Kidney epithelial cell (primary cell): Measurements from ENCODE around the gene MAGEL2. TPM values are rescaled to one million over a fixed set of nuclear protein-coding genes. Genes with fewer than 3 reads are reported as not detected.

ENCODE experiments used
- DNase-seq: peaks from one replicate; pipeline ENCODE4 v3.0.0-alpha.2; 2010; ENCODE audit warnings: low read depth
- H3K27me3 ChIP-seq: 2 replicates; pipeline ENCODE4 v1.6.0; 2011; ENCODE audit warnings: low read length; ENCODE audit not compliant: control insufficient read depth, insufficient read depth
- H3K36me3 ChIP-seq: 2 replicates; pipeline ENCODE4 v1.5.1; 2011; ENCODE audit warnings: low read length; ENCODE audit not compliant: control insufficient read depth, insufficient read depth
- H3K4me3 ChIP-seq: 2 replicates; pipeline ENCODE4 v1.5.1; 2011; ENCODE audit warnings: low read depth, mild to moderate bottlenecking, control low read depth, low read length
- CTCF ChIP-seq: IDR thresholded peaks from 2 replicates; pipeline ENCODE4 v1.5.1; 2011; ENCODE audit warnings: mild to moderate bottlenecking, moderate library complexity, low read length, control low read depth, inconsistent platforms; ENCODE audit not compliant: insufficient read depth, poor library complexity, severe bottlenecking
- total RNA-seq: library from RNA; depleted of rRNA; stranded (reverse); fragments of >200 nt; gene quantifications from 2 replicates; pipeline ENCODE4 v1.2.3, GENCODE V29; 2015

MAGEL2 gene
- 0.88 and 1.4 TPM in 2 replicates for total RNA-seq

DNA sequence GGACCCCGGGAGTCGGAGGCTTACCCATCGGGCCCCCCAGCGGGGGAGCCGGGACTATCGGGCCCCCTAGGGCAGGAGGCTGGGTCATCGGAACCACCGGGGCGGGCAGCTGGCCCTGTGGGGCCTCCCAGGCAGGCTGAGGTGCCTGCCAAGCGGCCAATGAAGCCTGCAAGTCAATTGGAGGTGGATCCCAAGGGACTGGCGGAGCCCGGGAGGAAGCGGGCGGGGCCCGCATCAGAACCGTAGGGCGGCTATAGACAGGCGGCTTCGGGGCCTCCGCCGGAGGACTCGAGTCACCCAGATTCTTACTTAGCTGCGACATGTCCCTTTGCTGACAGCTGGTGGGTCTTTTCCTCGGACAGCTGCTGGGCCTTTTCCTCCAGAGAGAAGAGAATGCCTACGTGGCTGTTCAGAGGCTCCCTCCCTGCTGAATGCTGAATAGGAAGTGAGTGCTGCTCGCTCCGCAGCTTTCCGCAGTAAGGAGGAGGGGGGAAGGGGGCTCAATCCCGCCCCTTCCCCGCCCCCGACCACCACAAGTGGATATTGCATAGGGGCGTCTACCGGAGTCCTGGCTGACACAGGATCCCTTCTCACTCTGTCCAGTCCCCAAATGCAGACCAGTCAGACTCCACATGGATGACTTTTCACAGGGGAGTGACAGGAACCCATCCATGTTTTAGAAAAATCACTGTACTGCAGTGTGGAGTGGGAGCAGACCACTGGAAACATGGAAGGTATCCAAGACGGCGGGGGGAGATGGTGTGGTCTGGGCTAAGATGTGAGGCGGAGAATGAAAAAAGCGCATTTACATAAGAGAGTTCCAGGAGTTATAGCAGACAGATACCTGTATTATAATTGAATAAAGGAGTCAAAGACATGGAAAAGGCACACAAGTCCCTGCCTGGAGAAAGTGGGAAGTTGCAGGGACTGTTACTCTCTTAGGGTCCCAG lies at the start of gene MAGEL2:
MAGEL2 (minus strand) TSS at position 447 of the 950 bp plus-strand sequence; CDS start at position 322, 125 bp downstream.
- peaks cover 11% of the 10 kb centered on the region for H3K27me3 ChIP-seq
- H3K4me3 ChIP-seq, result peak within 1 kb of the TSS; percentile 6
- no peaks in the 10 kb centered on the region for H3K36me3 ChIP-seq
- no peak for TF ChIP-seq CTCF
- no peak for DNase-seq

DNA sequence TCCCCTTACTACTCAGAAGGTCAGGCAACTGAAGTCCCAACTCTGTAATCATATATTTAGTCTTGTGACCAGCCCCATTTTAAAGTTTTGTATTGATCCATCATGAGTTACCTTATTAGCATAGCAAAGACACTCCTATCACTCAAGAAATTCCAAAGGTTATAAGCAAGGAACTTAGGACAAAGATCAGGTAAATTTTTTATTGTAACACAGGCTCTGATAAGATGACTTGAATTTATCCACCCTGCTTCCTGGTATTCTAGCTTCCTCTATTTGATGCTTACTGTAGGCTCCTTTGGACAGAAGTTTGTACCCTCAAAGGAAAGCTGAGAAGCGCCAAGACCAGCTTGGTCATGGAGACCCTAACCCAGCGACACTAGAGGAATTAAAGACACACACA lies 47.6 kb upstream of the MAGEL2 start:
- no peaks in the 10 kb centered on the region for H3K27me3 ChIP-seq
- no peak for DNase-seq
- no peak overlapping the region for H3K4me3 ChIP-seq
- no peak for TF ChIP-seq CTCF
- H3K36me3 ChIP-seq, result no peaks in the 10 kb centered on the region

GRCh38 chr15:23694592-23694991 lies 46.9 kb upstream of the MAGEL2 start:
- Histone ChIP-seq H3K27me3 (no peaks in the 10 kb centered on the region), H3K36me3 (no peaks in the 10 kb centered on the region), H3K4me3 (no peak overlapping the region)
- DNase-seq, result no peak
- no peak for TF ChIP-seq CTCF

- no peak for DNase-seq
- no peak overlapping the region for H3K4me3 ChIP-seq
Observed at GRCh38 chr15:23690450-23690852, 42.8 kb upstream of the MAGEL2 start.

DNA sequence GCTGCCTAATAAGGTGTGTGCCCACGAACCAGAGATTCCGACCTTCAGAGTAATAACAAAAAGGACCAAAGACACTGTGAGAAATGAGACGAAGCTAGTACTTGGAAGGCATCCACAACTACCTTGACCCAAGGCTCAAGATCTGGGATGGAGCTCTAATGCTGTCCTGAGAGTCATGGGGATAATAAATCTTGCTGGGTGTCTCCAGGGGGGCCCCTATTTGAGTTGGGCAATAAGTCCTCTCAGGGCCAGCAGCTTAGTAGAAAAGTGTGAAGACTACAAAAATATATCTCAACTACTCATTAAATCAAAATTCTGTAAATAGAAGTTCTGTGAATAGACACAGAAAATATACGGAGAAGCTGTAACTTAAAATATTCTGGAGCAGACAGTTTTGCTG lies 42.3 kb upstream of the MAGEL2 start:
- H3K36me3 ChIP-seq, result no peaks in the 10 kb centered on the region
- H3K4me3 ChIP-seq, result no peak overlapping the region
- TF ChIP-seq CTCF, result no peak
- no peaks in the 10 kb centered on the region for H3K27me3 ChIP-seq
- no peak for DNase-seq

More at GRCh38 chr15:23690450-23690852, 42.8 kb upstream of the MAGEL2 start:
- Histone ChIP-seq H3K27me3 (no peaks in the 10 kb centered on the region), H3K36me3 (no peaks in the 10 kb centered on the region)
- no peak for TF ChIP-seq CTCF
